Thoracic aorta (tissue), 2 donors: ENCODE results near the gene HNRNPR. TPM values are rescaled to one million over a fixed set of nuclear protein-coding genes. Genes with fewer than 3 reads are reported as not detected.

Source experiments
- ATAC-seq: fragments of 150-250 bp; one replicate; pipeline ENCODE4 v1.8.0; 2017; ENCODE audit warnings: low read depth; ENCODE audit not compliant: insufficient number of reproducible peaks, low FRiP score
- DNase-seq: peaks from one replicate; pipeline ENCODE4 v3.0.0-alpha.2; 2020; ENCODE audit warnings: low spot score
- H3K27ac ChIP-seq, 2 donors: fragments of 200-600 bp; sonication (generic); 1 replicate in 1 of 2; 2 replicates in 1 of 2; pipeline ENCODE4 v1.5.1; 2016; ENCODE audit warnings: mild to moderate bottlenecking in 2 of 2, moderate library complexity in 2 of 2
- H3K27me3 ChIP-seq: fragments of 200-600 bp; sonication (generic); replicated peaks from 2 replicates; pipeline ENCODE4 v1.6.0; 2016; ENCODE audit warnings: mild to moderate bottlenecking; ENCODE audit not compliant: insufficient read depth
- H3K36me3 ChIP-seq: fragments of 200-600 bp; sonication (generic); one replicate; pipeline ENCODE4 v1.5.1; 2016
- H3K4me1 ChIP-seq, 2 donors: fragments of 200-600 bp; sonication (generic); 1 replicate in 1 of 2; 2 replicates in 1 of 2; pipeline versions ENCODE4 v1.5.1 to v1.6.0; 2016; ENCODE audit warnings: low read depth in 2 of 2, mild to moderate bottlenecking in 1 of 2; ENCODE audit not compliant: control insufficient read depth in 1 of 2
- H3K4me3 ChIP-seq: fragments of 200-600 bp; sonication (generic); 2 replicates; pipeline ENCODE4 v1.5.1; 2016; ENCODE audit warnings: mild to moderate bottlenecking
- H3K9me3 ChIP-seq: fragments of 200-600 bp; sonication (generic); 2 replicates; pipeline ENCODE4 v1.5.1; 2016
- CTCF ChIP-seq: fragments of 200-600 bp; sonication (generic); IDR thresholded peaks from one replicate; pipeline ENCODE4 v1.5.1; 2019; ENCODE audit warnings: antibody characterized with exemption
- total RNA-seq, 2 donors: library from RNA; depleted of rRNA; stranded (reverse); fragments of >200 nt; gene quantifications; one replicate each; pipeline versions ENCODE4 v1.1.0 to v1.2.3, GENCODE V29; 2016

HNRNPR gene
- total RNA-seq, 2 donors from 2014 or later, result 56.3 to 97.3 TPM

DNA sequence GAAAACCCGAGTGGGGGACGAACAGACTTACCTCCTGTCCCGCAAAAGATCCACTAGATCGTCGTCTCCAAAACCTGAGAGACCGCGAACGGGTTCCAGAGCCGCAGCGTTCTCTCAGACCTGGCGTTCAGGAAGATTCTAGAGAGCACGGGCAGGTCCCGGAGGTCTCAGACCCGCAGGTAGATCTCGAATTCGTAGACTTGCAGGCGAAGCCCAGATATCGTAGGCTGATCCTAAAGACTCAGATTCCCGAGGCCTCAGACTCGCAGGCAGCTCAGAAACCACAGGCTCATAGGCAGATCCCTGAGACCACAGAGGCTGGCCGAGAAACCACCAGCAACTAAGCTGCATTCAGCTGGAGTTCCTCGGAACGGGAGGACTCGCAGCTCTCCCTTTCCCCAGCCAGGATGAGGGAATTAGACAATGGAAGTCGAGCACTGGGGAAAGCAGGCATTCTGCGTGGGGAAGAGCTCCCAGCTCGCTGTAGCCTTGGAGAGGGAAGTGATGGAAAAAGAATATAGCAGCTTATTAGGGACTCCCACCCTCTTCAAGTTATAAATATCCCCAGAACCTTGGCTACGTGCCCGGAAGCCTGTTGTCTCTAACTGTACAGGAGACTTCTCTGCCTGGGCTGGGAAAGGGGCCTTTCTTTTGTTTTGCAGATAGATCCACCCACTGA, 25.4 kb upstream of the HNRNPR start, which contains the start of gene ZNF436:
Gene ZNF436 (minus strand): TSS at position 502 of the 679 bp plus-strand sequence. CDS start 1,831 bp downstream, outside the sequence.
- no peaks in the 10 kb centered on the region for H3K36me3 ChIP-seq
- H3K27ac ChIP-seq, result peak within 1 kb of the TSS; percentile 98 to 99
- no peak for TF ChIP-seq CTCF
- DNase-seq, result peak; percentile 70
- no peaks in the 10 kb centered on the region for H3K9me3 ChIP-seq
- no peak for ATAC-seq
- H3K4me1 ChIP-seq, result peaks cover 14 to 39% of the 10 kb centered on the region in 2 donors
- H3K4me3 ChIP-seq, result peak within 1 kb of the TSS; percentile 91
- H3K27me3 ChIP-seq, result no peaks in the 10 kb centered on the region

GRCh38 chr1:23368562-23369334, 24.7 kb upstream of the HNRNPR start:
- DNase-seq (peak; percentile 68), ATAC-seq (peak; percentile 57)
- Histone ChIP-seq H3K9me3 (no peaks in the 10 kb centered on the region), H3K27ac (peak overlapping the region; percentile 98 to 99), H3K4me3 (peak overlapping the region; percentile 91), H3K27me3 (no peaks in the 10 kb centered on the region), H3K36me3 (no peaks in the 10 kb centered on the region), H3K4me1 (peaks cover 14 to 39% of the 10 kb centered on the region in 2 donors)
- no peak for TF ChIP-seq CTCF

DNA sequence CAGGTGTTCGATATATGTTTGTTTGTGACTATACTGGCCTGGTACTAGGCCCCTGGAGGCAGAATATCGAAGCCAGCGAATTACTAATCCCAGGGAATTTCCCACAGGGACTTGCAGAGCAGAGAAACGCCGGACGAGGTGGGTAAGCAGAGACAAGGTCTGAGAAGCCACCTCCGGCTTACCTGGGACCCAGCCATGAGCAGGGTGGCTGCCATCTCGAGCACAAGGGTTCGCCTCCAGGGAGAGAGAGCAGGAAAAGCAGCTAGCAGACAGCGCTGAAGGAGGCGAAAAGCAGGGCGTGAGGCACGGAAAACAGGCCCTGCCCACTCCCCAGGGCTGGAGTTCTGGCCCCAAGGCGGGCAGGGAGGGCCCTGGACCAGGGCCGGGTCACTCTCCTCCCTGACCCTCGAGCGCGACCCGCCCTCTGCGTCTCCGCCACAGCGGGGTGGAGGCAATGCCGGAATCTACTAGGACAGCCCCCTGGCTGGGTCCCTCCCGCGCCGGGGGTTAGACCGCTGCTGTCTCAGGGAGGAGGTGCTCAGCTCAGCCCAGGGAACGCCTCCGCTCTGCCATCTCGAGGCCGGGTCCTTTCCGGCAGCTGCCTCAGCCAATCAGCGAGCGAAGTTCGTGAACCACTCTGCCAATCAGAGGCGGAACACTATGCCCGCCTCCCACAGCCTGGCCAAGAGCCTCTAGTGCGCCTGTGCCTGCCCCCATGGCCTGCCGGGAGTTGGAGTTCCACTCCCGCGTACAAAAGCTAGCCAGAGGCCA, 23.9 kb upstream of the HNRNPR start:
- Histone ChIP-seq H3K36me3 (peaks cover 7% of the 10 kb centered on the region), H3K9me3 (no peaks in the 10 kb centered on the region), H3K4me3 (peak overlapping the region; percentile 91), H3K27ac (peak overlapping the region; percentile 98 to 99), H3K27me3 (no peaks in the 10 kb centered on the region), H3K4me1 (peaks cover 14 to 39% of the 10 kb centered on the region in 2 donors)
- TF ChIP-seq CTCF, result no peak
- DNase-seq, result peak; percentile 93
- peak; percentile 90 for ATAC-seq

- Histone ChIP-seq H3K4me3 (peak overlapping the region; percentile 91), H3K27me3 (no peaks in the 10 kb centered on the region), H3K27ac (peak overlapping the region; percentile 98 to 99), H3K9me3 (peaks cover 6% of the 10 kb centered on the region), H3K36me3 (peaks cover 13% of the 10 kb centered on the region), H3K4me1 (peaks cover 14 to 39% of the 10 kb centered on the region in 2 donors)
- ATAC-seq, result no peak
- TF ChIP-seq CTCF, result no peak
- no peak for DNase-seq
Measured at GRCh38 chr1:23367451-23367790, 23.3 kb upstream of the HNRNPR start.

- H3K9me3 ChIP-seq, result peaks cover 14% of the 10 kb centered on the region
- peaks cover 21% of the 10 kb centered on the region for H3K36me3 ChIP-seq
- ATAC-seq (no peak), DNase-seq (no peak)
- H3K4me3 ChIP-seq, result no peak overlapping the region
- H3K27ac ChIP-seq, result no peak overlapping the region
- no peaks in the 10 kb centered on the region for H3K27me3 ChIP-seq
- TF ChIP-seq CTCF, result no peak
- peaks cover 14 to 39% of the 10 kb centered on the region in 2 donors for H3K4me1 ChIP-seq
Measured at GRCh38 chr1:23366598-23366997, 22.5 kb upstream of the HNRNPR start.
